Sigmoid colon (tissue), 7 donors: ENCODE results near the gene ZNF662. TPM values are rescaled to one million over a fixed set of nuclear protein-coding genes. Genes with fewer than 3 reads are reported as not detected.

ENCODE experiments used
- DNase-seq: peaks from one replicate; pipeline ENCODE4 v3.0.0-alpha.2; 2019
- H3K27ac ChIP-seq, 4 donors: fragments of 200-600 bp; sonication (generic); one replicate each; pipeline ENCODE4 v1.5.1; 2016 to 2019; ENCODE audit warnings: mild to moderate bottlenecking in 1 of 4
- H3K27me3 ChIP-seq, 3 donors: fragments of 200-600 bp; sonication (generic); one replicate each; pipeline ENCODE4 v1.5.1; 2019; ENCODE audit warnings: mild to moderate bottlenecking in 1 of 3
- H3K36me3 ChIP-seq, 4 donors: fragments of 200-600 bp; sonication (generic); one replicate each; pipeline ENCODE4 v1.5.1; 2016 to 2019
- H3K4me1 ChIP-seq, 4 donors: fragments of 200-600 bp; sonication (generic); one replicate each; pipeline ENCODE4 v1.5.1; 2017 to 2019
- H3K4me3 ChIP-seq, 4 donors: fragments of 200-600 bp; sonication (generic); one replicate each; pipeline ENCODE4 v1.5.1; 2017 to 2019; ENCODE audit warnings: mild to moderate bottlenecking in 2 of 4, moderate library complexity in 1 of 4
- H3K9me3 ChIP-seq, 4 donors: fragments of 200-600 bp in 3 of 4; sonication (generic) in 3 of 4; one replicate each; pipeline versions ENCODE4 v1.5.1 to v1.6.1; 2013 to 2019
- CTCF ChIP-seq, 4 experiments: fragments of 450-650 bp in 3 of 4; fragments of 200-600 bp in 1 of 4; IDR thresholded peaks; one replicate each; pipeline ENCODE4 v1.5.1; 2016 to 2019; ENCODE audit warnings: antibody characterized with exemption in 4 of 4, mild to moderate bottlenecking in 3 of 4, moderate library complexity in 2 of 4
- EP300 ChIP-seq, 4 donors: sonication (generic); formaldehyde crosslinking; IDR thresholded peaks; one replicate each; pipeline ENCODE4 v1.6.1; 2017; ENCODE audit warnings: antibody characterized with exemption in 4 of 4
- POLR2A ChIP-seq, 2 donors: fragments of 450-650 bp; IDR thresholded peaks; one replicate each; pipeline ENCODE4 v1.6.1; 2016; ENCODE audit warnings: antibody characterized with exemption in 2 of 2, mild to moderate bottlenecking in 2 of 2, moderate library complexity in 2 of 2
- POLR2AphosphoS5 ChIP-seq, 4 donors: sonication (generic); formaldehyde crosslinking; IDR thresholded peaks; one replicate each; pipeline ENCODE4 v1.6.1; 2017; ENCODE audit warnings: antibody characterized with exemption in 4 of 4
- WGBS, 2 donors: extraction: QIAGEN DNeasy Blood & Tissue Kit; methylation state at CpG; one replicate each; pipeline ENCODE4 v1.1.7; 2013; 5-methylcytosine and 5-hydroxymethylcytosine counted together
- intact Hi-C: fragments of 100-400 bp; cut with DNase I; formaldehyde crosslinking; loops from one replicate; pipeline ENCODE4 v1.15.1; 2023
- polyA plus RNA-seq, 3 donors: library from polyadenylated mRNA; stranded (reverse); fragments of 200-250 nt; gene quantifications; one replicate each; pipeline ENCODE4 v1.2.3, GENCODE V29; 2013
- total RNA-seq, 4 donors: library from RNA; depleted of rRNA; stranded (reverse); fragments of >200 nt; gene quantifications; one replicate each; pipeline ENCODE4 v1.1.0, GENCODE V29; 2016
- donor health status: healthy with polysubstance abuse.
- donor health status: Bipolar disorder and iron deficiency.
- donor health status: healthy.

Gene ZNF662
- total RNA-seq, result 10 to 100 TPM in 1 of 4 donors, 1 to 10 TPM in 3; 7.4 to 18.6 (median 9.0) TPM
- 1 to 10 TPM in 2 of 3 donors, under 1 TPM in 1; 0.46 to 2.4 (median 2.1) TPM for polyA plus RNA-seq

GRCh38 chr3:42906070-42906847, at the start of gene ZNF662:
Gene ZNF662 (plus strand): TSS chr3:42906142. CDS start chr3:42908115, 1,973 bp downstream.
- peak; percentile 80 for DNase-seq
- Histone ChIP-seq H3K4me1 (peaks cover 0 to 20% (median 17%) of the 10 kb centered on the region in 4 donors), H3K27ac (peak within 1 kb of the TSS; percentile 73 to 80 (median 78)), H3K27me3 (no peaks in the 10 kb centered on the region), H3K4me3 (peak within 1 kb of the TSS; percentile 64 to 80 (median 68)), H3K9me3 (peaks cover 0 to 3% (median 0%) of the 10 kb centered on the region in 4 donors), H3K36me3 (peaks cover 8 to 35% (median 16%) of the 10 kb centered on the region in 4 donors)
- TF ChIP-seq POLR2AphosphoS5 (IDR thresholded peaks at IDR 0.05) (peak in 2 of 4 donors; percentile 54 to 63), CTCF (IDR thresholded peaks at IDR 0.05) (no peak), POLR2A (IDR thresholded peaks at IDR 0.05) (peak in 1 of 2 donors; percentile 11), EP300 (IDR thresholded peaks at IDR 0.05) (no peak)
- intact Hi-C loops, result no loop called here
- WGBS, 2 donors, result 4% methylated on average over 59 of the region's 59 CpGs

- WGBS, 2 donors, result 74 to 95% methylated on average over 3 of the region's 3 CpGs
- Histone ChIP-seq H3K4me1 (no peaks in the 10 kb centered on the region), H3K4me3 (no peak overlapping the region), H3K36me3 (no peaks in the 10 kb centered on the region), H3K27me3 (no peaks in the 10 kb centered on the region), H3K9me3 (peaks cover 0 to 3% (median 0%) of the 10 kb centered on the region in 4 donors), H3K27ac (no peak overlapping the region)
- TF ChIP-seq CTCF (IDR thresholded peaks at IDR 0.05) (no peak), POLR2AphosphoS5 (IDR thresholded peaks at IDR 0.05) (no peak), POLR2A (IDR thresholded peaks at IDR 0.05) (no peak), EP300 (IDR thresholded peaks at IDR 0.05) (no peak)
- no peak for DNase-seq
- intact Hi-C loops, result no loop called here
Observed at GRCh38 chr3:42856544-42856943, 49.4 kb upstream of the ZNF662 start.

GRCh38 chr3:42864321-42864950, 41.5 kb upstream of the ZNF662 start:
- intact Hi-C loops, result no loop called here
- H3K4me1 ChIP-seq, result no peaks in the 10 kb centered on the region
- TF ChIP-seq CTCF (IDR thresholded peaks at IDR 0.05), result no peak
- TF ChIP-seq EP300 (IDR thresholded peaks at IDR 0.05), result no peak
- TF ChIP-seq POLR2AphosphoS5 (IDR thresholded peaks at IDR 0.05), result no peak
- TF ChIP-seq POLR2A (IDR thresholded peaks at IDR 0.05), result no peak

GRCh38 chr3:42865256-42865655, 40.7 kb upstream of the ZNF662 start:
- DNase-seq, result peak; percentile 42
- Histone ChIP-seq H3K36me3 (no peaks in the 10 kb centered on the region), H3K27ac (no peak overlapping the region), H3K4me3 (no peak overlapping the region), H3K4me1 (no peaks in the 10 kb centered on the region), H3K27me3 (no peaks in the 10 kb centered on the region), H3K9me3 (peaks cover 0 to 3% (median 0%) of the 10 kb centered on the region in 4 donors)
- WGBS, 2 donors, result 94 to 95% methylated on average over 8 of the region's 8 CpGs
- TF ChIP-seq EP300 (IDR thresholded peaks at IDR 0.05) (no peak), CTCF (IDR thresholded peaks at IDR 0.05) (no peak), POLR2AphosphoS5 (IDR thresholded peaks at IDR 0.05) (no peak), POLR2A (IDR thresholded peaks at IDR 0.05) (no peak)
- intact Hi-C loops, result no loop called here

More at GRCh38 chr3:42864321-42864950, 41.5 kb upstream of the ZNF662 start:
- no peak overlapping the region for H3K4me3 ChIP-seq
- DNase-seq, result no peak
- H3K9me3 ChIP-seq, result peaks cover 0 to 3% (median 0%) of the 10 kb centered on the region in 4 donors
- H3K27me3 ChIP-seq, result no peaks in the 10 kb centered on the region
- WGBS, 2 donors, result 95 to 96% methylated on average over 15 of the region's 15 CpGs
- no peak overlapping the region for H3K27ac ChIP-seq
- H3K36me3 ChIP-seq, result no peaks in the 10 kb centered on the region
